Measurements from ENCODE around the gene ASTN1.

- no peak for TF ChIP-seq YY1 (IDR thresholded peaks at IDR 0.05; ENCODE audit: extremely low read depth, insufficient replicate concordance, low read depth, low read length)
- TF ChIP-seq REST (IDR thresholded peaks at IDR 0.05; ENCODE audit: low read depth): no peak
- TF ChIP-seq CTCF (IDR thresholded peaks at IDR 0.05 in 2 of 3, conservative IDR thresholded peaks at IDR 0.05 in 1 of 3; ENCODE audit: borderline replicate concordance in 1 of 3, insufficient read depth in 1 of 3, low read depth in 2 of 3, low read length in 2 of 3): no peak
- TF ChIP-seq EZH2phosphoT487 (IDR thresholded peaks at IDR 0.05; ENCODE audit: borderline replicate concordance): no peak
- TF ChIP-seq POLR2A (IDR thresholded peaks at IDR 0.05; ENCODE audit: borderline replicate concordance, extremely low read depth, insufficient read depth, insufficient read length): no peak
- no peak for TF ChIP-seq MAX (IDR thresholded peaks at IDR 0.05)
- no peak for TF ChIP-seq EZH2 (IDR thresholded peaks at IDR 0.05)
- TF ChIP-seq ZBTB33 (IDR thresholded peaks at IDR 0.05; ENCODE audit: extremely low read depth, insufficient replicate concordance, low read length): no peak
- TF ChIP-seq POLR2AphosphoS5 (IDR thresholded peaks at IDR 0.05; ENCODE audit: low read depth, low read length): no peak
Measured at GRCh38 chr1:176838276-176838995, 326.1 kb downstream of the ASTN1 start.

All from HCT116 (cell line).